ENCODE measurements around the gene GTF2H2.
"Not testable (repeated sequence)": the region's sequence is repeated elsewhere in the genome, so short reads cannot be mapped to it uniquely, and the experiment has no call there.

The GTF2H2 gene

GRCh38 chr5:71018376-71019005 lies 49.0 kb downstream of the GTF2H2 start:
- in situ Hi-C loops (cut with HindIII; ENCODE audit: low pct_ligation_motif_present, low pct_unique_long_range_greater_than_20kb, low sequenced_read_pairs); DNase-seq: not testable (repeated sequence)

GRCh38 chr5:71014176-71014575 lies 53.3 kb downstream of the GTF2H2 start:
- in situ Hi-C loops (cut with HindIII; ENCODE audit: low pct_ligation_motif_present, low pct_unique_long_range_greater_than_20kb, low sequenced_read_pairs): no loop called here
- DNase-seq: no peak

DNA sequence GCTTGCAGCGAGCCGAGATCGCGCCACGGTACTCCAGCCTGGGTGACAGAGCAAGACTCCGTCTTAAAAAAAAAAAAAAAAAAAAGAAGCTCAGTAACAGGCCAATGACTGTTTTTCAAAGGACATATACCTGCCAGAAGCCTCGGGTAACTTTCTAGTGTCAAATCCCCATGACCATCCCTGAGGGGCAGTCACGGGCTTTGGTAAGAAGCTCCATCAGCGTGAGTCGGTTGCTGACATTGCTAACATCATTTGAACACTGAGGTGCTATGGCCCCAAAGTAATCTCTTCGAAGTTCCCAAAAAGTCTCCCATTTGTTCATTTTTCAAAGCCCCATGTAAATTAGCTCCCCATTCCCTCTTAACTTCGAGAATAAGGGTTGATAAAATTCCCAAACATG lies 53.9 kb downstream of the GTF2H2 start:
- no peak for DNase-seq
- in situ Hi-C loops (cut with HindIII; ENCODE audit: low pct_ligation_motif_present, low pct_unique_long_range_greater_than_20kb, low sequenced_read_pairs): no loop called here

DNA sequence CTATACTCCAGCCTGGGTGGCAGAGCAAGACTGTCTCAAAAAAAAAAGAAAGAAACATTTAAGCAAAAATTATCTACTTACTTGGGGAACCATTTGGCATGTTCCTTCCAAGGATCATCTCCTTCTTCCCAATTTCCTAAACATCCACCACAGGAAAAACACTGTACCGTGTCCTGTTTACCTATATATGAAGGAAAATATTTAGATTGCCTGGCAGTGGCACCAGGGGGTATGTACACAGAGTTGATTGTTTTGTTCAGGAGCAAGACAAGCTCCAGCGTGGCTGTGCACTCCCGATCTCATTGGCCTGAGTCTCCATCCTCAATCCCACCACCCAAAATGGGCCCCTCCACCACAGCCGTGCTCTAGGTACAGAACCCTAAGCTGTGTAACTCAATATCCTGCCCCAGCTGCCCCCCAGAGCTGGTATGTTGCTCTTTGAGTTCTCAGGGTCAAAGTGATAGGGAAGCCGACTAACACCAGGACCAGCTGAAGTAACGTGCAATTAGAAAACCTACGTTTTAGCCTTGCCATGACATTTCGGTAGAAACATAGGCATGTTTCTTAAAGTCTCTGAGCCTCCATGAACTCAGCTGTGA lies 56.2 kb downstream of the GTF2H2 start:
- in situ Hi-C loops (cut with HindIII; ENCODE audit: low pct_ligation_motif_present, low pct_unique_long_range_greater_than_20kb, low sequenced_read_pairs): no loop called here
- DNase-seq: no peak

- DNase-seq; in situ Hi-C loops (cut with HindIII; ENCODE audit: low pct_ligation_motif_present, low pct_unique_long_range_greater_than_20kb, low sequenced_read_pairs): not testable (repeated sequence)
These were observed 60.5 kb downstream of the GTF2H2 start for GRCh38 chr5:71006983-71007382.
